H1 (cell line): ENCODE data around the gene NEURL1. TPM values are rescaled to one million over a fixed set of nuclear protein-coding genes. Genes with fewer than 3 reads are reported as not detected.

Experiments used
- CBX8 ChIP-seq: fragments of 300-800, 300-1000 bp; sonication (generic); IDR thresholded peaks from 2 replicates; pipeline ENCODE4 v1.7.1; 2016; ENCODE audit warnings: low read depth, low read length, borderline replicate concordance
- CTBP2 ChIP-seq: IDR thresholded peaks from 2 replicates; pipeline ENCODE4 v1.7.0; 2011; ENCODE audit warnings: borderline replicate concordance, mild to moderate bottlenecking, moderate library complexity, mixed read lengths, low read length; ENCODE audit not compliant: insufficient read depth, insufficient read length
- EP300 ChIP-seq, 2 experiments: IDR thresholded peaks; 1 replicate in 1 of 2; 2 replicates in 1 of 2; pipeline ENCODE4 v1.6.1; 2011 to 2012; ENCODE audit warnings: low read depth in 2 of 2, low read length in 2 of 2, mild to moderate bottlenecking in 2 of 2, borderline replicate concordance in 1 of 2, inconsistent platforms in 1 of 2, moderate library complexity in 1 of 2
- HDAC2 ChIP-seq, 2 experiments: fragments of 300-600 bp in 1 of 2; sonication (generic) in 1 of 2; IDR thresholded peaks; 2 replicates each; pipeline ENCODE4 v1.6.1; 2011 to 2012; ENCODE audit warnings: low read depth in 2 of 2, low read length in 2 of 2, mild to moderate bottlenecking in 2 of 2, moderate library complexity in 2 of 2, borderline replicate concordance in 1 of 2, inconsistent platforms in 1 of 2
- HDAC6 ChIP-seq: IDR thresholded peaks from one replicate; pipeline ENCODE4 v1.7.1; 2012; ENCODE audit warnings: low read depth, mild to moderate bottlenecking, inconsistent platforms, low read length, moderate library complexity
- JUND ChIP-seq: IDR thresholded peaks from 2 replicates; pipeline ENCODE4 v1.6.1; 2011; ENCODE audit warnings: mild to moderate bottlenecking, improper control_type of control experiment, low read length
- PHF8 ChIP-seq: fragments of 200-600 bp; sonication (generic); conservative IDR thresholded peaks from 2 replicates; pipeline ENCODE4 v1.7.1; 2012; ENCODE audit warnings: low read depth, mild to moderate bottlenecking, inconsistent platforms, low read length, moderate library complexity
- YY1 ChIP-seq: IDR thresholded peaks from 2 replicates; pipeline ENCODE4 v1.6.1; 2011; ENCODE audit warnings: low read depth, mild to moderate bottlenecking, low read length
- polyA plus RNA-seq, 7 experiments: library from polyadenylated mRNA; depleted of rRNA in 3 of 7; stranded (reverse) in 5 of 7; unstranded in 2 of 7; fragments of >200 nt in 5 of 7; fragments of 200-250 nt in 2 of 7; gene quantifications; 1 replicate in 5 of 7; 2 replicates in 1 of 7; 4 replicates in 1 of 7; pipeline versions ENCODE4 v1.2.1 to v1.2.3, GENCODE V29; 2011 to 2013; ENCODE audit warnings: missing spikeins in 2 of 7, mixed read lengths in 2 of 7
- total RNA-seq: library from RNA; stranded (reverse); fragmentation: NEBNext Ultra II Directional; extraction: Animal tissue kit (Norgen Biotek cat#: 25700); gene quantifications from 2 replicates; pipeline ENCODE4 v1.2.1, GENCODE V29; 2021

The NEURL1 gene
- total and polyA plus RNA-seq, 2 of the 8 experiments (the other 6 are each of a cell fraction or from before 2014, with no cell fraction given) = 0.54 to 0.58 TPM

DNA sequence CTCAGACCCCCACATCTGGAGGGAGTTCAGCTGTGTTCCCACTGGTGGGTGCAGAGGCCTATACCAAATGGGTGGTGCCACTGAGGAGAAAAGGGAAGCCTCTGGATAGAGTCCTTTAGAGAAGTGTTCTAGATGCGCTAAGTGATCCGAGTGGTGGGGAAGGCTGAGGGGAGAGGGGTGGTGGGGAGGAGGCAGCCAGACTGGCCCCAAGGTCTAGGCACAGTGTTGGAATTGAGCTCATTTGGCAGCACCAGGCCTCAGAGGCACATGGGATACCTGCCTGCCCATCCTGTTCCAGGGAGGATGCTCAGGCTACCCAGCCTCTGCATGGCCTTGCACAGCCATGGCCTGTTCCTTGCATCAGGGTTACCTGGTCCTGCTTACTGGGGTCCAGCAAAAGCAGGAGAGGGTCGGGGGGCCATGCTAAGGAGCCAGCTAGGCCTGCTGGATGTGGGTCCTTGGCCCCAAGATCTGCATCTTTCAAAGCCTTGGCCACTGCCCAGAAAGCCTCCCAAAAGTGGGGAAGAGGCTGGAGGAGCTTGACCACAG, 99.6 kb downstream of the NEURL1 start (continued):
- TF ChIP-seq CBX8 (no peak), YY1 (no peak), JUND (no peak), CTBP2 (no peak), HDAC2 (IDR thresholded peaks at IDR 0.05; ENCODE audit: borderline replicate concordance in 1 of 2, low read depth in 2 of 2, low read length in 2 of 2) (no peak), PHF8 (no peak), HDAC6 (no peak), EP300 (IDR thresholded peaks at IDR 0.05; ENCODE audit: borderline replicate concordance in 1 of 2, low read depth in 2 of 2, low read length in 2 of 2) (no peak)
- TF ChIP-seq, all 59 proteins: peak for 0
